GM21447 (cell line): ENCODE measurements around the gene PTMA.
"Not testable (repeated sequence)": the region's sequence is repeated elsewhere in the genome, so short reads cannot be mapped to it uniquely, and the experiment has no call there.

ENCODE experiments used
- ATAC-seq: cut with Tn5 transposase; IDR thresholded peaks from one replicate; pipeline ENCODE4 v1.9.1; 2021; ENCODE audit not compliant: unreplicated experiment

The PTMA gene

DNA sequence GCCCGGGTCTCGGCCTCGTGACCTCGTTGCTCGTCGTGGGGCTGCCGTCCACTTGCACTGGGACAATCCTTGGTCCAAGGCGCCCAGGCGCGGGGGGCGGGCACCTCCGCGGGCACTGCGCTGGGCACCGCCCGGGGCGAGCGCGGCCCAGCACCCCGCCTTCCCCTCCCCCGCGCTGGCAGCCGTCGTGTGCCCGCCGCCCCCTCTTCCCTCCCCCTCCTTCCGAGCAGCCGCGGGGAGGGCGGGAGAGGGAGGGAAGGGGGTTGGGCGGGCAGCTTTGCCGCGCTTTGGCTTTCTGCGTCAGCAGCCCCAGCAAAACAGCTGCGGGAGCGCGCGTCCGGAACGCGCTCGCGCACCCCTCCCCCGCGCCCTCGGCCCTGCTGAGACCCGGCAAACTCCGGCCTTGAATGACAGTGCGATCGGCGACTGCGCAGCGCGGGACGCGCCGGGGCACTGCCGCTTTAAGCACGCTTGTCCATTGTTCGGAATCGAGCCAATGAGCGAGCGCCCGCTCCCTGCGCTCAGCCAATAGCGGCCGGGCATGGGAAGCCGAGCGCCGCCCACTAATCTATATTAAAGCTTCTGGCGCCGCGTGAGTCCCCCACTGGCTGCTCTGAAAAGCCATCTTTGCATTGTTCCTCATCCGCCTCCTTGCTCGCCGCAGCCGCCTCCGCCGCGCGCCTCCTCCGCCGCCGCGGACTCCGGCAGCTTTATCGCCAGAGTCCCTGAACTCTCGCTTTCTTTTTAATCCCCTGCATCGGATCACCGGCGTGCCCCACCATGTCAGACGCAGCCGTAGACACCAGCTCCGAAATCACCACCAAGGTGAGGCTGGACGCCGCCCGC, at the start of gene PTMA:
Gene PTMA, plus strand, starts transcription at position 599 of the 846 bp plus-strand sequence. Its CDS starts 182 bp downstream, at position 781.
- ATAC-seq = peak; percentile 56

DNA sequence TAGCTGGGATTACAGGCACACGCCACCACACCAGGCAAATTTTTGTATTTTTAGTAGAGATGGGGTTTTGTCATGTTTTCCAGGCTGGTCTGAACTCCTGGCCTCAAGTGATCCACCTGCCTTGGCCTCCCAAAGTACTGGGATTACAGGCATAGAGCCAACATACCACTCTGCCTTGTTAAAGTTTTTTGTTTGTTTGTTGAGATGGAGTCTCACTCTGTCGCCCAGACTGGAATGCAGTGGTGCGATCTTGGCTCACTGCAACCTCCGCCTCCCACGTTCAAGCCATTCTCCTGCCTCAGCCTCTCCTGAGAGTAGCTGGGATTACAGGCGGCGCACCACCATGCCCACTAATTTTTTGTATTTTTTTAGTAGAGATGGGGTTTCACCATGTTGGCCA, 48.3 kb upstream of the PTMA start:
- ATAC-seq = not testable (repeated sequence)

- ATAC-seq = no peak
Measured at GRCh38 chr2:231660860-231661259, 47.5 kb upstream of the PTMA start.

DNA sequence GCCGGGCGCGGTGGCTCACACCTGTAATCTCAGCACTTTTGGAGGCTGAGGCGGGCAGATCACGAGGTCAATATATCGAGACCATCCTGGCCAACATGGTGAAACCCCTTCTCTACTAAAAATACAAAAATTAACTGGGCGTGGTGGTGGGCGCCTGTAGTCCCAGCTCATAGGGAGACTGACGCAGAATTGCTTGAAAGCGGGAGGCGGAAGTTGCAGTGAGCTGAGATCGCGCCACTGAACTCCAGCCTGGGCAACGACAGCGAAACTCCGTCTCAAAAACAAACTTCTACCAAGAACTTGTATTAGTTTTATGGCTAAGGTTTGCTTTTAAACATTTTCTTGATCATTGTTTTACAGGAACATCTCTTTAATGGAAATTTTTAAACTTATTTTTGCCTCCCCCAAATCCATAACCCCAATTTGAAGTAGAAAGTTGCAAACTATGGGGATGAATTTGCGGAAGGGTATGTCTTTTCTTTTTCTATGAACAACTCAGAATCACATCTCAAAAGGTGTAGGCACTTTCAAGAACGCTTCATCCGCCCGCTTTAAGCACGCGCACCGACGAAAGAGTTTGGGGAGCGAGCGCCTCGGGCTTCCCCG, 46.8 kb upstream of the PTMA start:
- ATAC-seq = no peak

GRCh38 chr2:231662028-231662810, 46.1 kb upstream of the PTMA start:
- ATAC-seq = peak; percentile 47

DNA sequence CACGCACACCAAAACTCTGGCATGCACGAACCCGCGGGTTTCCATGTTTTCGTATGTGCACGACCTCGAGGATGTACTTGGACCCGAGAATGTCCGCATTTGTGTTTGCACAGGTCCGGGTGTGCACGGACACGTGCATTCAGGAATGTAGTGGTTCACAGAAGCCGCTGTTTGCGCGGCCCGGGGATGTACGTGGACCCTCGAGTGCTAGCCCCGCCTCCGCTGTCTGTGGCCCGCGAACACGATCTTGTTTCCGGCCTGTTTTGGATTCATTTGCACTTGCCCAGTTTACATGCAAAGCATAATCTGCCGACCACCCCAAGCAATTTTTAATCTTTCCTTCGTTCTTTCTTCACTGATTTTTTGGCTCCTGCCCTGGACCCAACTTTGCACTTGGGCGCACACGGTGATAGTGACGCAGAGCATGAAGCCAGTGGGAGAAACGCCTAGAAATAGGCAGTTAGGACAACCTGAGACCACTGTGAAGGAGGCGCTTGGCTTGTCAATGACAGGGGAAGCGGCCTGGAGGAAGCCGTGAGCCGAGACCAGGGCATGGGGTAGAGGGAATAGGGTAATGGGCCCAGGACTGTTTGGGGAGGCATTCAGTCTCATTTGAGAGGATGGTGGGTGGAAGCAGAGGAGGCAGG, 45.4 kb upstream of the PTMA start:
- ATAC-seq = no peak

GRCh38 chr2:231663458-231664212, 44.7 kb upstream of the PTMA start:
- ATAC-seq = no peak

DNA sequence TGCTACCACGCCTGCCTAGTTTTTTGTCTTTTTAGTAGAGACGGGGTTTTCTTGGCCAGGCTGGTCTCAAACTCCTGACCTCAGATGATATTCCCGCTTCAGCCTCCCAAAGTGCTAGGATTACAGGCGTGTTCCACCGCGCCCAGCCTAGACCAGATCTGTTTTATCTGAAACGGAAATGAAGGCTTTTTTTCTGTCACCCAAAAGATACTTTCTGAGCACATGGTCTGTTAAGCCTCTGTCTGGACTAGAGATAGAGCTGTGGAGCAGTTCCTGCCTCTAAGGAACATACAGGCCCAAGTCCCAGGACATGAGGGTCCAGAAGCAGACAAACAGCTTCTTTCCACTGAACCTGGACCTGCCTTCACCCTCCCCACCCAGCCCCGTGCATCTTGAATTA, 43.6 kb upstream of the PTMA start:
- ATAC-seq = no peak

DNA sequence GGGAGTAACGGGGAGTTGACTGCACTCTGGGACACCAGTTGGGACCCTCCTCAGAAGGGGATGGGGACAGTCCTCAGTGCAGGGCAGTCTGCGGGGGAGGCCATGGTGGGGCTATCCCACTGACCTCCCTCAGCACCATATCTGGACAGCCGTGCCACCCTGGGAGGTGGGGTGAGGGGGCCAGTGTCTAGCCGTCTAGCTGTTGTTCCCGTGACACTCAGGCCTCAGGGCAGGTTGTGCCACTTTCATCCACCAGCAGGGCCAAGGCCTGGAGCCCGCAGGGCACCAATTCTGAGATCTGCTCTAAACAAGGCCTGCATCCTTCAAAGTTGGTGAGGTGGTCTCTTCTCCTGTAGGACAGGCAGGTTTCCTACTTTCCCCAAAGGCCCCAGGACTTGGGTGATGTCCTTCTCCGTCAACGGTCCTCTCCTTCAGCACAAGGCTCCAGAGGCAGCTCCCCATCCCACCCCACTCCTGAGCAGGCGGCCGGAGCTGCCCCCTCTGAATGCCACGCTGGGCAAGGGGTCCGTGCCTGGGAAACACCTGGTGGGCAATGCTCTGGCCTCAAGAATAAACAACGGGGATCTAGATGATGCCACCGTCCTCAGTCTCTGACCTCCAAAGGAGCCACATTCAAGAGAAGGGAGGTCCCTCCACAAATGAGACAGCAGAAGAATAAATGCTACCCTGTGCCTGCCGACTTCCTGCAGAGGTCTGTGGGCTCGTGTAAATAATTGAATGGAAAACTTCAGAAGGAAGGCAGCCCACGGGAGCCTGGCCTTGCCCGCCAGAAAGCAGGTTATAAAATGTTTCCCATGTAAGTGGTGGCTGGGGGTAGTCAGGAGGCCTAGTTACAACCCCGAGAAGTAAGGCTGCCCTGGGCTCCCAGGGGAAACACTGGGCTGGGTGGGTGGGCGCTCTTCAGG, 42.8 kb upstream of the PTMA start:
- ATAC-seq = no peak

DNA sequence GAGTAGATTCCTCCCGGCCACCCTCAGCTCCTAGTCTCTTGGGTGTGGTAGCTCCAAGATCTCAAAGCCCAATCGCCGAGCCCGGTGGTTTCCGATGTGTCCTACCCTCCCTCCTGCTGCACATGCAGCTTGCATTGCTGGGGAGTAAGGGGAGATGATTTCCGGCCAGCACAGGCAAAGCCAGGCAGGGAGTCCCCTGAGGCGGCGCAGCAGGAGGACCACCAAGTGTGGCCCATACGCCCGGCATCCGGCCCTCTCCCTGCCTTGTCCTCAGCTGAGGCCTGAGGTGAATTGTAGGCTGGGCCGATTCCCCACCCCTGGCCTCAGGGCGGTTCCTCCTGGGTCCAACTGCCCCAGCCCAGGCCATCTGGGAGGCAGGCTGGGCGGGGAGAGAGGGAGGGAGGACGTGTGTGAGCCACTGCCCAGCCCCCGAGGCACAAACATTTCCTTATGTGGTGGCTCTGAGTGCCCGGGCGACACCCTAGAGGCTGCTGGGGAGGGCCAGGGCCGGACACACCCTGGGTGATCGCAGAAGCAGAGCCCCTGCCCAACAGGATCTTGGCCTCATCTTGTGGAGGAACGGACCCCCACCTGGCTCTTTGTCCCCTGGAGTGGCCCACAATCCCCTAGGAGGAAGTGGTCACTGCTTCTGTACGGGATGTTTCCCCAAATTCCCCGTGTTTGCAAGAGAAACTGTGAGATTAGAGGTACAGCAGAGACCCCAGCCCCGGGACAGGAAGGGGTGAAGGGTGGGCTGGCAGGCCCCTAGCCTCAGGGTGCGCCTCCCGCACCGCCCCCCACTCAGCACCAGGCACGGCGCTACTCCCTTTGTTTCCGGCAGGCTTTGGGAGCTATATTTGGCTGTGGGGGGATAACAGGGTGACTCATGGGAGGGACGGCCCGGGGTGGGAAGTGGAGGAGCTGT, 41.9 kb upstream of the PTMA start:
- peak; percentile 53 for ATAC-seq

DNA sequence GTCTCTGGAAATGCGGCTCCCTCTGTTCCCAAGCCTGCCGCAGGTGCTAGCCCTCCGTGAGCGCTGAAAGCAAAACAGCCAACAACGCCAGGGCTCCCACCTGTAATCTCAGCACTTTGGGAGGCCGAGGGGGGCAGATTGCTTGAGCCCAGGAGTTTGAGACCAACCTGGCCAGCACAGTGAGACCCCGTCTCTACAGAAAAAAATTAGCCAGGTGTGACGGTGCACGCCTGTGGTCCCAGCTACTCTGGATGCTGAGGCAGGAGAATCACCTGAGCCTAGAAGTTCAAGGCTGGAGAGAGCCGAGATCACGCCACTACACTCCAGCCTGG, 41.3 kb upstream of the PTMA start:
- no peak for ATAC-seq

DNA sequence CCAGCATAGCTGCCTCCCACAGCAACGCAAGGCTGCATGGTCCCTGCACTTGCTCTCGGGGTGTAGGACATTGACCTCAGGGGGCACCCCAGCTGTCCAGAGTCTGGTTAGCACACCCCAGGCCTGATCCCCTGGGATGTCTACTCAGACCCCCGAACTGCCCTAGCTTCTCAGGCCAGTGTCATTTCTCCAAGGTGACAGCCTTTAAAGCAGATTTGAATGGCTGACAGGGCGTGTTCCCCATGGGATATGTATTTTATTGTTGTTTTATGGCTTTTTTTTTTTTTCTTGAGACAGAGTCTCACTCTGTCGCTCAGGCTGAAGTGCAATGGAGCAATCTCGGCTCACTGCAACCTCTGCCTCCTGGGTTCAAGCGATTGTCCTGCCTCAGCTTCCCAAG, 40.8 kb upstream of the PTMA start:
- no peak for ATAC-seq

- ATAC-seq = no peak
Measured at GRCh38 chr2:231668981-231669380, 39.3 kb upstream of the PTMA start.

GRCh38 chr2:231671270-231672050, 36.9 kb upstream of the PTMA start:
- ATAC-seq = peak; percentile 39

DNA sequence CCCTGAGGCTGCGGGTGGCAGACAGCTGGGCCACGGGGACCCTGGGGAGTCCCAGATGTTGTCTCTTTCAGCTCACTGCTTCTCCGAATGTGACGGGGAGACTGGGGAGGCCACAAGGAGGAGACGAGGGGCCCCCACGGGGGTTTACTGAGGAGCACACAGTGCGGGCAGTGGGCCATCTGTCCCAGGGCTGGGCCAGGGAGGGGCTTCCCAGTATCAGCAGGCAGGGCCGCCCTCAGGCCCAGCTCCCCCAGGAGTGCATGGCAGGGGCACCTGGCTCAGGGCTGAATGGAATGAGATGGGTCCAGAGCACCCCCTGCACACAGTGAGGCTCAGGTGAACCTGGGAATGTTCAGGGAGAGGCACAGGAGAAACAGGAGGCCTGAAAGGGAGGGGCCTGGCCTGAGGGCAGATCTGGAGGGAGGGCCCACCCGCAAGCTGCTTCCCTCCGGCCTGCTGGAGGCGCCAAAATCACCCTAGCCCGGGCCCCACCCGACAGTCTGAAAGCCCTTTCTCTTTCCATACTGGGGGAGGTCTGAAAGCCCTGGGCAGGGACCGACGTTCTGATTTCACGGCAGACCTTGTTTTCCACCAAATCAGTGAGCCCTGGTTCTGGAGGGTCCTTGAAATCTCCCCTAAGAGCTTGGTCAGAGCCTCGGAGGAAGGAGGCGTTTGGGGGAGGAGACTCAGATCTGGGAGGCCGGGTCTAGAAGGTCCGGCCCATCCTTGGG, 35.5 kb upstream of the PTMA start:
- ATAC-seq = peak; percentile 52

DNA sequence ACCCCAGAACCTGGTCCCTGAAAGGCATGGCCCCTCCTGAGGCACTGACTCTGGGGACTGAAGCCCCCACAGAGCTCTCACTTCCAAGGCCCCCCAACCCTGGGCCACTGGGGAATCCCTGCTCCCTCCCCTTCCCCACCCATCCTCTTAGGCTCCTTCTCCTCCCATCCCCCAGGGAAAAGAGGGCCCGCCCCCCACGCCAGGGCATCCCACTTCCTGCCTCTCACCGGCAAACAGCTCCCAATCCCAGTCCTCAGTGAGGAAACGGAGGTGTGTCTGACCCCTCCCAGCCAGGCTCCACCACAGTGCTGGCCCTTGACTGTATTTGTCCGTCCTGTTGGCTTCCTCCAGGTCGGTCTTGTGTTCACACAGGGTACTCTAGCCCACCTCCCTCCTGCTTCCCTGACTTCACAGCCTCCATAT, 35.0 kb upstream of the PTMA start:
- ATAC-seq = no peak
